Panc1 (cell line): ENCODE results near the gene PDE10A. TPM values are rescaled to one million over a fixed set of nuclear protein-coding genes. Genes with fewer than 3 reads are reported as not detected.

Source experiments
- ATAC-seq: fragments of 200-7000 bp; cut with Tn5 transposase; 2 replicates; pipeline ENCODE4 v1.9.1; 2020; ENCODE audit warnings: mild to moderate bottlenecking, moderate library complexity
- BruUV-seq: library from RNA; stranded (reverse); fragments of 400-500 nt; replicated peaks from 2 replicates; lab custom pipeline; 2021; lab: Mats Ljungman, UMichigan
- CTCF ChIA-PET: fragments of 300-600 bp; sonication (Branson Sonifier 250); formaldehyde crosslinking; loops from one replicate; lab custom pipeline; 2022; ENCODE audit warnings: antibody characterized with exemption; lab: Charles Lee
- POLR2A ChIA-PET: fragments of 300-600 bp; sonication (Branson Sonifier 250); formaldehyde crosslinking; loops from one replicate; lab custom pipeline; 2022; ENCODE audit warnings: antibody characterized with exemption; lab: Charles Lee
- DNase-seq: peaks from one replicate; pipeline ENCODE4 v3.0.0-alpha.2; 2010; ENCODE audit warnings: low read depth, low spot score
- H3K27ac ChIP-seq: 2 replicates; pipeline ENCODE4 v1.5.1; 2011; ENCODE audit warnings: mild to moderate bottlenecking, low read length, inconsistent platforms
- H3K27me3 ChIP-seq: fragments of 200-500 bp; sonication (Bioruptor generic); 2 replicates; pipeline ENCODE4 v1.6.0; 2014; ENCODE audit warnings: low read length, inconsistent platforms; ENCODE audit not compliant: control insufficient read depth, insufficient read depth
- H3K36me3 ChIP-seq: fragments of 200-500 bp; sonication (Bioruptor generic); 2 replicates; pipeline ENCODE4 v1.5.1; 2014; ENCODE audit warnings: inconsistent platforms, mild to moderate bottlenecking, low read length, moderate library complexity; ENCODE audit not compliant: control insufficient read depth, insufficient read depth
- H3K4me1 ChIP-seq: 2 replicates; pipeline ENCODE4 v1.5.1; 2011; ENCODE audit warnings: inconsistent platforms, mild to moderate bottlenecking, low read length, moderate library complexity; ENCODE audit not compliant: control insufficient read depth, insufficient read depth
- H3K4me3 ChIP-seq, 2 experiments: 2 replicates each; pipeline ENCODE4 v1.5.1; 2011 to 2012; ENCODE audit warnings: low read depth in 2 of 2, low read length in 2 of 2, mild to moderate bottlenecking in 2 of 2, inconsistent platforms in 1 of 2, moderate library complexity in 1 of 2
- H3K9me3 ChIP-seq: fragments of 200-500 bp; sonication (Bioruptor generic); 2 replicates; pipeline ENCODE4 v1.5.1; 2014; ENCODE audit warnings: low read depth, mild to moderate bottlenecking, inconsistent platforms, low read length, moderate library complexity; ENCODE audit not compliant: control insufficient read depth, insufficient read depth
- POLR2AphosphoS5 ChIP-seq: IDR thresholded peaks from 2 replicates; pipeline ENCODE4 v1.6.1; 2012; ENCODE audit warnings: mild to moderate bottlenecking, low read depth, low read length, moderate library complexity
- REST ChIP-seq, 2 experiments: IDR thresholded peaks; 2 replicates each; pipeline ENCODE4 v1.6.1; 2011 to 2012; ENCODE audit warnings: low read depth in 2 of 2, control low read depth in 1 of 2, low read length in 1 of 2, mild to moderate bottlenecking in 1 of 2, moderate library complexity in 1 of 2; ENCODE audit not compliant: insufficient read depth in 1 of 2
- SIN3A ChIP-seq: IDR thresholded peaks from 2 replicates; pipeline ENCODE4 v1.6.1; 2012; ENCODE audit warnings: low read depth, mild to moderate bottlenecking, low read length, moderate library complexity, borderline replicate concordance; ENCODE audit not compliant: insufficient read depth
- TCF7L2 ChIP-seq: IDR thresholded peaks from 2 replicates; pipeline ENCODE4 v1.6.1; 2011; ENCODE audit warnings: mild to moderate bottlenecking, low read depth, low read length, inconsistent platforms
- in situ Hi-C: cut with HindIII; loops from 2 replicates; pipeline ENCODE4 v1.10.0; 2016; ENCODE audit warnings: low sequenced_read_pairs, low pct_unique_long_range_greater_than_20kb
- intact Hi-C: fragments of 100-400 bp; cut with micrococcal nuclease; formaldehyde crosslinking; loops from one replicate; pipeline ENCODE4 v1.10.0; 2022; ENCODE audit not compliant: unreplicated experiment
- total RNA-seq: library from RNA; stranded (reverse); gene quantifications from one replicate; pipeline ENCODE4 v1.2.1, GENCODE V29; 2021; ENCODE audit not compliant: unreplicated experiment
- TF ChIP-seq, protein P1 (sequence below): fragments of 450-650 bp; IDR thresholded peaks from 2 replicates; pipeline ENCODE4 v1.5.1; 2017; ENCODE audit warnings: mild to moderate bottlenecking

Gene PDE10A
- total RNA-seq, 1 experiment from 2014 or later: 27.8 TPM

DNA sequence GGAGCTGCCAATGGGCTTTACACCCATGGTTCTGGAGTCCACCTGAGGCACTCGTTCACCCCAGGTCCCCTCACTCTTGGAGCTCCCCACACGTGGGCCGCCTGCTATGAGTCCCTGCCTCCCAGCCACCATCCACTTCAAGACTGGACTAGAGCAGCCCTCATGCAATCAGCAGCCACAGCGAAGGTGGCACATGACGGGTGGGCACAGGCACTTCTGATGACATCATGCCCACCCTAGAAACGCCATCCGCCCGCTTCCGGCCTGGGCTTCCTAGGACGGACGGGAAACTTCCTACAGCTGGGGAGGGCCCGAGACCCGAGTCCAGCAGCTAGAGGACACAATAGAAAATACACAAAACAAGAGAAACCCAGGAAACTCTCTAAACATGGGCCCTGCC, 85.5 kb downstream of the PDE10A start:
- no peaks in the 10 kb centered on the region for H3K27me3 ChIP-seq
- BruUV-seq: no TSS peak
- DNase-seq: no peak
- no peak for TF ChIP-seq SIN3A
- TF ChIP-seq, protein P1, sequence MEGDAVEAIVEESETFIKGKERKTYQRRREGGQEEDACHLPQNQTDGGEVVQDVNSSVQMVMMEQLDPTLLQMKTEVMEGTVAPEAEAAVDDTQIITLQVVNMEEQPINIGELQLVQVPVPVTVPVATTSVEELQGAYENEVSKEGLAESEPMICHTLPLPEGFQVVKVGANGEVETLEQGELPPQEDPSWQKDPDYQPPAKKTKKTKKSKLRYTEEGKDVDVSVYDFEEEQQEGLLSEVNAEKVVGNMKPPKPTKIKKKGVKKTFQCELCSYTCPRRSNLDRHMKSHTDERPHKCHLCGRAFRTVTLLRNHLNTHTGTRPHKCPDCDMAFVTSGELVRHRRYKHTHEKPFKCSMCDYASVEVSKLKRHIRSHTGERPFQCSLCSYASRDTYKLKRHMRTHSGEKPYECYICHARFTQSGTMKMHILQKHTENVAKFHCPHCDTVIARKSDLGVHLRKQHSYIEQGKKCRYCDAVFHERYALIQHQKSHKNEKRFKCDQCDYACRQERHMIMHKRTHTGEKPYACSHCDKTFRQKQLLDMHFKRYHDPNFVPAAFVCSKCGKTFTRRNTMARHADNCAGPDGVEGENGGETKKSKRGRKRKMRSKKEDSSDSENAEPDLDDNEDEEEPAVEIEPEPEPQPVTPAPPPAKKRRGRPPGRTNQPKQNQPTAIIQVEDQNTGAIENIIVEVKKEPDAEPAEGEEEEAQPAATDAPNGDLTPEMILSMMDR: no peak
- no peak for TF ChIP-seq TCF7L2
- no peak for TF ChIP-seq POLR2AphosphoS5
- TF ChIP-seq REST (IDR thresholded peaks at IDR 0.05; ENCODE audit: insufficient read depth in 1 of 2, low read depth in 2 of 2, low read length in 1 of 2): no peak
- no peak overlapping the region for H3K4me3 ChIP-seq
- ChIA-PET CTCF (no interaction called here), POLR2A (no interaction called here)
- peaks cover 46% of the 10 kb centered on the region for H3K4me1 ChIP-seq
- peak overlapping the region; percentile 97 for H3K27ac ChIP-seq
- intact Hi-C loops (no loop called here), in situ Hi-C loops (no loop called here)
- H3K36me3 ChIP-seq: no peaks in the 10 kb centered on the region
- H3K9me3 ChIP-seq: peaks cover 2% of the 10 kb centered on the region; the same call in 1 of the 2 replicates
- no peak for ATAC-seq

GRCh38 chr6:165575158-165575549, 87.9 kb downstream of the PDE10A start:
- BruUV-seq: TSS peak; percentile 98
- Histone ChIP-seq H3K9me3 (no peaks in the 10 kb centered on the region; the same call in 1 of the 2 replicates), H3K36me3 (no peaks in the 10 kb centered on the region), H3K27ac (peak overlapping the region; percentile 97), H3K4me3 (peak overlapping the region in 1 of 2 experiments; percentile 16; a peak in 3 of 4 replicates), H3K27me3 (no peaks in the 10 kb centered on the region), H3K4me1 (peaks cover 59% of the 10 kb centered on the region)
- intact Hi-C loops: no loop called here
- POLR2A ChIA-PET: no interaction called here
- peak; percentile 62 for DNase-seq
- peak; percentile 79 for ATAC-seq
- in situ Hi-C loops: no loop called here
- CTCF ChIA-PET: no interaction called here
- TF ChIP-seq POLR2AphosphoS5: no peak; the same call in 1 of the 2 replicates
- TF ChIP-seq SIN3A: no peak
- TF ChIP-seq, protein P1: no peak
- no peak for TF ChIP-seq REST (IDR thresholded peaks at IDR 0.05; ENCODE audit: insufficient read depth in 1 of 2, low read depth in 2 of 2, low read length in 1 of 2)
- TF ChIP-seq TCF7L2: no peak
